Upper lobe of right lung (tissue), 1 donor: Measurements from ENCODE around the gene ADCY1. TPM values are rescaled to one million over a fixed set of nuclear protein-coding genes. Genes with fewer than 3 reads are reported as not detected.
A peak's percentile ranks its signal among the peaks of the same experiment; 100 is the strongest.

Source experiments
- ATAC-seq: fragments of 200-7000 bp; cut with Tn5 transposase; one replicate; pipeline ENCODE4 v1.9.1; 2020; ENCODE audit warnings: mild to moderate bottlenecking, moderate library complexity
- DNase-seq: peaks from one replicate; pipeline ENCODE4 v3.0.0-alpha.2; 2020
- H3K27ac ChIP-seq: fragments of 200-600 bp; one replicate; pipeline ENCODE4 v1.8.0; 2022
- H3K27me3 ChIP-seq: fragments of 200-600 bp; one replicate; pipeline ENCODE4 v1.8.0; 2022; ENCODE audit warnings: mild to moderate bottlenecking
- H3K36me3 ChIP-seq: fragments of 200-600 bp; one replicate; pipeline ENCODE4 v1.8.0; 2022
- H3K4me1 ChIP-seq: fragments of 200-600 bp; one replicate; pipeline ENCODE4 v1.8.0; 2022
- H3K4me3 ChIP-seq: fragments of 200-600 bp; one replicate; pipeline ENCODE4 v1.8.0; 2022; ENCODE audit warnings: mild to moderate bottlenecking
- H3K9me3 ChIP-seq: fragments of 200-600 bp; one replicate; pipeline ENCODE4 v1.8.0; 2022
- CTCF ChIP-seq: fragments of 200-600 bp; IDR thresholded peaks from one replicate; pipeline ENCODE4 v1.8.0; 2022; ENCODE audit warnings: antibody characterized with exemption
- intact Hi-C: fragments of 100-400 bp; cut with DNase I; formaldehyde crosslinking; loops from one replicate; pipeline ENCODE4 v1.11.0; 2022
- total RNA-seq: library from RNA; stranded (reverse); fragmentation: NEBNext Ultra II Directional; extraction: Animal tissue kit (Norgen Biotek cat#: 25700); gene quantifications from one replicate; pipeline ENCODE4 v1.2.1, GENCODE V29; 2021
- donor health status: DM: no; HTN: yes; CAD: no; lungs with severe emphysema.

ADCY1 gene
- total RNA-seq, 1 donor from 2014 or later: 3.9 TPM

GRCh38 chr7:45704683-45705016, 130.5 kb downstream of the ADCY1 start:
- ATAC-seq: no peak
- Histone ChIP-seq H3K36me3 (no peaks in the 10 kb centered on the region), H3K9me3 (no peaks in the 10 kb centered on the region), H3K27ac (no peak overlapping the region), H3K4me1 (peaks cover 8% of the 10 kb centered on the region), H3K4me3 (no peak overlapping the region), H3K27me3 (no peaks in the 10 kb centered on the region)
- no peak for TF ChIP-seq CTCF
- intact Hi-C loops: no loop called here
- DNase-seq: peak; percentile 20

- H3K4me1 ChIP-seq: no peaks in the 10 kb centered on the region
- no peaks in the 10 kb centered on the region for H3K27me3 ChIP-seq
- no peak overlapping the region for H3K27ac ChIP-seq
- H3K4me3 ChIP-seq: no peak overlapping the region
- no peak for TF ChIP-seq CTCF
- no peaks in the 10 kb centered on the region for H3K9me3 ChIP-seq
- no peaks in the 10 kb centered on the region for H3K36me3 ChIP-seq
- no peak for ATAC-seq
- peak; percentile 29 for DNase-seq
- intact Hi-C loops: no loop called here
Measured at GRCh38 chr7:45708046-45708950, 134.1 kb downstream of the ADCY1 start.

- intact Hi-C loops: no loop called here
- Histone ChIP-seq H3K9me3 (no peaks in the 10 kb centered on the region), H3K4me3 (no peak overlapping the region), H3K27me3 (no peaks in the 10 kb centered on the region), H3K27ac (peak overlapping the region; percentile 37), H3K36me3 (no peaks in the 10 kb centered on the region), H3K4me1 (no peaks in the 10 kb centered on the region)
- ATAC-seq (peak; percentile 61), DNase-seq (peak; percentile 63)
- no peak for TF ChIP-seq CTCF
Measured at GRCh38 chr7:45709168-45710042, 135.2 kb downstream of the ADCY1 start.

GRCh38 chr7:45710271-45711160, 136.3 kb downstream of the ADCY1 start:
- ATAC-seq: no peak

More at GRCh38 chr7:45710271-45711160, 136.3 kb downstream of the ADCY1 start:
- intact Hi-C loops: no loop called here
- no peaks in the 10 kb centered on the region for H3K9me3 ChIP-seq
- no peak overlapping the region for H3K27ac ChIP-seq
- H3K4me1 ChIP-seq: no peaks in the 10 kb centered on the region
- no peak overlapping the region for H3K4me3 ChIP-seq
- H3K27me3 ChIP-seq: no peaks in the 10 kb centered on the region
- no peak for TF ChIP-seq CTCF
- no peaks in the 10 kb centered on the region for H3K36me3 ChIP-seq
- DNase-seq: peak; percentile 52
